Measurements from ENCODE around the gene HELZ2. TPM values are rescaled to one million over a fixed set of nuclear protein-coding genes. Genes with fewer than 3 reads are reported as not detected.

Gene HELZ2
- total and polyA plus RNA-seq, 10 of the 15 experiments (the other 5 are each of a cell fraction or from before 2014, with no cell fraction given), result 0.05 to 33.3 (median 6.2) TPM

DNA sequence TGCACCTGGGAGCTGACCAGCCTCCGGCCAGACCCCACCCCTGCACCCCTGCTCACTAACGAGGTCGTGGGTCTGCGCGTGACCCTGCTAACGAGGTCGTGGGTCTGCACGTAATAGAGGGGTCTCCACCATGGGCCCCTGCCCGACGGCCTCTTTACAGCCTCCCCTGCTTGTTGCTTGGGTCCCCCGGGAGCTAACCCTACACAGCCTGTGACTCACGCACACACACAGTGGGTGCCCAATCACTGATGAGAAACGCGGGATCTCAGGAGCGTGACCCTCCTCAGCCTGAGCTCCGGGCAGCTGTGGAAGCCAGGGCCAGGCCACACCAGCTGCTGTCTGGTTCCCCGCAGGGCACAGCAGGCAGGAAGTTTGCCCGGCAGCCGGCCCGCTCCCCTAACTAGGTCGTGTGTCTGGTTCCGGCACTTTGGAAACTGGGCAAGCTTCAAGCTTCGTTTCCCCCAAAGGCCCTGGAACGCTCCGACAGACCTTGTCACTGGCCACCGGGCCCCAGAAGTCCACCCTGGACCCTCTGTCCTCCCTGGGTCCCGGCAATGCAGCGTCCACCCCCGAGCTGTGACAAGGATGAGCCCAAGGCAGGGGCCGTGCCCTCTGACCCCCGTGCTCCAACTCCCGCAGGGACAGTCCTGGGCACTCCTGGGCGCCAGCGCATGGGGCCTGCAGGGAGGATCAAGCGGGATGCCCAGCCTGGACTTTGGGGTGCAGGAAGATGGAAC lies 37.6 kb downstream of the HELZ2 start:
- POLR2A ChIA-PET, result interaction anchor here (2.2 to 2.3 kb wide), 2 partner anchors 15 to 16 kb away, joined by 11 to 33 read pairs; partner anchors contain the start of gene PPDPF
- SMC1A ChIA-PET (ENCODE audit: uncharacterized antibody, unreplicated experiment), result interaction anchor here (1.1 to 2.6 kb wide), 7 partner anchors 15 to 584 kb away, joined by 3 to 16 read pairs (median 8); partner anchors contain the start of gene ARFGAP1
- Histone ChIP-seq H3K9me3 (replicated peaks; ENCODE audit: control insufficient read depth, insufficient read depth, low read length) (no peaks in the 10 kb centered on the region), H3K4me1 (ENCODE audit: control insufficient read depth, insufficient read depth, low read length) (peaks cover 14% of the 10 kb centered on the region), H4K20me1 (ENCODE audit: control insufficient read depth, insufficient read depth) (no peaks in the 10 kb centered on the region), H3K4me3 (no peak overlapping the region; the same call in 1 of the 2 replicates), H3K36me3 (ENCODE audit: control insufficient read depth in 2 of 2, insufficient read depth in 2 of 2, low read length in 1 of 2) (no peaks in the 10 kb centered on the region), H3K27me3 (replicated peaks in 1 of 2; ENCODE audit: control insufficient read depth in 2 of 2, insufficient read depth in 2 of 2, low read length in 1 of 2) (no peaks in the 10 kb centered on the region), H3K4me2 (ENCODE audit: control insufficient read depth, insufficient read depth) (peak overlapping the region; percentile 77), H3K27ac (ENCODE audit: control insufficient read depth, insufficient read depth) (no peak overlapping the region), H2AFZ (ENCODE audit: control insufficient read depth, low read depth, low read length) (no peak overlapping the region), H3K79me2 (ENCODE audit: control insufficient read depth, insufficient read depth, low read length) (no peaks in the 10 kb centered on the region), H3K9ac (ENCODE audit: control insufficient read depth, insufficient read depth, low read length) (no peak overlapping the region)
- ATAC-seq (no peak), DNase-seq (ENCODE audit: low read depth, low spot score) (no peak), FAIRE-seq (no peak)
- CTCF ChIA-PET, result interaction anchor here (0.6 to 2.8 kb wide), 16 partner anchors 8 to 521 kb away, joined by 3 to 24 read pairs (median 5); partner anchors contain the start of gene PRPF6
- intact Hi-C loops (cut with micrococcal nuclease; ENCODE audit: unreplicated experiment), result loop anchor here (5.0 kb wide), 4 partner anchors 91 to 586 kb away; partner anchors contain the start of gene GMEB2
- RAD21 ChIA-PET (ENCODE audit: unreplicated experiment), result interaction anchor here (1.1 to 3.2 kb wide), 16 partner anchors 16 to 521 kb away, joined by 3 to 41 read pairs (median 9); partner anchors contain the start of genes ARFRP1, HELZ2, LIME1 and PPDPF
- 64% methylated on average over 33 of the region's 35 CpGs for WGBS (ENCODE audit: insufficient coverage, insufficient replicate concordance, low lambda C conversion rate, missing lambda C conversion rate)
- in situ Hi-C loops (cut with MboI), result no loop called here
- no TSS peak for BruUV-seq (replicated peaks)
- TF ChIP-seq, protein P1, sequence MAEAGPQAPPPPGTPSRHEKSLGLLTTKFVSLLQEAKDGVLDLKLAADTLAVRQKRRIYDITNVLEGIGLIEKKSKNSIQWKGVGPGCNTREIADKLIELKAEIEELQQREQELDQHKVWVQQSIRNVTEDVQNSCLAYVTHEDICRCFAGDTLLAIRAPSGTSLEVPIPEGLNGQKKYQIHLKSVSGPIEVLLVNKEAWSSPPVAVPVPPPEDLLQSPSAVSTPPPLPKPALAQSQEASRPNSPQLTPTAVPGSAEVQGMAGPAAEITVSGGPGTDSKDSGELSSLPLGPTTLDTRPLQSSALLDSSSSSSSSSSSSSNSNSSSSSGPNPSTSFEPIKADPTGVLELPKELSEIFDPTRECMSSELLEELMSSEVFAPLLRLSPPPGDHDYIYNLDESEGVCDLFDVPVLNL (IDR thresholded peaks at IDR 0.05; ENCODE audit: low read depth, low read length), result no peak
- TF ChIP-seq WRNIP1 (IDR thresholded peaks at IDR 0.05; ENCODE audit: borderline replicate concordance, low read depth, low read length) (no peak), ZNF384 (IDR thresholded peaks at IDR 0.05; ENCODE audit: borderline replicate concordance, low read depth, low read length) (no peak), IKZF1 (conservative IDR thresholded peaks at IDR 0.05) (no peak), MEF2B (IDR thresholded peaks at IDR 0.05; ENCODE audit: partially characterized antibody, poor library complexity, severe bottlenecking) (peak; percentile 21), YY1 (IDR thresholded peaks at IDR 0.05; ENCODE audit: low read depth, low read length) (no peak), NR2F1 (conservative IDR thresholded peaks at IDR 0.05) (0 out of 2 replicates have a peak, but pooled peaks have one; percentile 16), TCF7 (IDR thresholded peaks at IDR 0.05; ENCODE audit: borderline replicate concordance) (no peak), RCOR1 (conservative IDR thresholded peaks at IDR 0.05; ENCODE audit: low read depth, low read length) (no peak)
- TF ChIP-seq, protein P2, sequence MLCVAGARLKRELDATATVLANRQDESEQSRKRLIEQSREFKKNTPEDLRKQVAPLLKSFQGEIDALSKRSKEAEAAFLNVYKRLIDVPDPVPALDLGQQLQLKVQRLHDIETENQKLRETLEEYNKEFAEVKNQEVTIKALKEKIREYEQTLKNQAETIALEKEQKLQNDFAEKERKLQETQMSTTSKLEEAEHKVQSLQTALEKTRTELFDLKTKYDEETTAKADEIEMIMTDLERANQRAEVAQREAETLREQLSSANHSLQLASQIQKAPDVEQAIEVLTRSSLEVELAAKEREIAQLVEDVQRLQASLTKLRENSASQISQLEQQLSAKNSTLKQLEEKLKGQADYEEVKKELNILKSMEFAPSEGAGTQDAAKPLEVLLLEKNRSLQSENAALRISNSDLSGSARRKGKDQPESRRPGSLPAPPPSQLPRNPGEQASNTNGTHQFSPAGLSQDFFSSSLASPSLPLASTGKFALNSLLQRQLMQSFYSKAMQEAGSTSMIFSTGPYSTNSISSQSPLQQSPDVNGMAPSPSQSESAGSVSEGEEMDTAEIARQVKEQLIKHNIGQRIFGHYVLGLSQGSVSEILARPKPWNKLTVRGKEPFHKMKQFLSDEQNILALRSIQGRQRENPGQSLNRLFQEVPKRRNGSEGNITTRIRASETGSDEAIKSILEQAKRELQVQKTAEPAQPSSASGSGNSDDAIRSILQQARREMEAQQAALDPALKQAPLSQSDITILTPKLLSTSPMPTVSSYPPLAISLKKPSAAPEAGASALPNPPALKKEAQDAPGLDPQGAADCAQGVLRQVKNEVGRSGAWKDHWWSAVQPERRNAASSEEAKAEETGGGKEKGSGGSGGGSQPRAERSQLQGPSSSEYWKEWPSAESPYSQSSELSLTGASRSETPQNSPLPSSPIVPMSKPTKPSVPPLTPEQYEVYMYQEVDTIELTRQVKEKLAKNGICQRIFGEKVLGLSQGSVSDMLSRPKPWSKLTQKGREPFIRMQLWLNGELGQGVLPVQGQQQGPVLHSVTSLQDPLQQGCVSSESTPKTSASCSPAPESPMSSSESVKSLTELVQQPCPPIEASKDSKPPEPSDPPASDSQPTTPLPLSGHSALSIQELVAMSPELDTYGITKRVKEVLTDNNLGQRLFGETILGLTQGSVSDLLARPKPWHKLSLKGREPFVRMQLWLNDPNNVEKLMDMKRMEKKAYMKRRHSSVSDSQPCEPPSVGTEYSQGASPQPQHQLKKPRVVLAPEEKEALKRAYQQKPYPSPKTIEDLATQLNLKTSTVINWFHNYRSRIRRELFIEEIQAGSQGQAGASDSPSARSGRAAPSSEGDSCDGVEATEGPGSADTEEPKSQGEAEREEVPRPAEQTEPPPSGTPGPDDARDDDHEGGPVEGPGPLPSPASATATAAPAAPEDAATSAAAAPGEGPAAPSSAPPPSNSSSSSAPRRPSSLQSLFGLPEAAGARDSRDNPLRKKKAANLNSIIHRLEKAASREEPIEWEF (IDR thresholded peaks at IDR 0.05; ENCODE audit: insufficient replicate concordance, low read depth, low read length), result no peak
- TF ChIP-seq, protein P3, sequence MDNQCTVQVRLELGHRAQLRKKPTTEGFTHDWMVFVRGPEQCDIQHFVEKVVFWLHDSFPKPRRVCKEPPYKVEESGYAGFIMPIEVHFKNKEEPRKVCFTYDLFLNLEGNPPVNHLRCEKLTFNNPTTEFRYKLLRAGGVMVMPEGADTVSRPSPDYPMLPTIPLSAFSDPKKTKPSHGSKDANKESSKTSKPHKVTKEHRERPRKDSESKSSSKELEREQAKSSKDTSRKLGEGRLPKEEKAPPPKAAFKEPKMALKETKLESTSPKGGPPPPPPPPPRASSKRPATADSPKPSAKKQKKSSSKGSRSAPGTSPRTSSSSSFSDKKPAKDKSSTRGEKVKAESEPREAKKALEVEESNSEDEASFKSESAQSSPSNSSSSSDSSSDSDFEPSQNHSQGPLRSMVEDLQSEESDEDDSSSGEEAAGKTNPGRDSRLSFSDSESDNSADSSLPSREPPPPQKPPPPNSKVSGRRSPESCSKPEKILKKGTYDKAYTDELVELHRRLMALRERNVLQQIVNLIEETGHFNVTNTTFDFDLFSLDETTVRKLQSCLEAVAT (IDR thresholded peaks at IDR 0.05), result no peak

Data from GM12878 (cell line).